ENCODE results near the gene TTC7B.

GRCh38 chr14:90543876-90544275, 272.4 kb downstream of the TTC7B start:
- TF ChIP-seq GATA2 (IDR thresholded peaks at IDR 0.05; ENCODE audit: low read depth, low read length) (no peak), GATA3 (IDR thresholded peaks at IDR 0.05; ENCODE audit: low read depth, low read length) (no peak)
